DMS53 treated with DMSO at 0.1 percent for 48 hours (cell line): ENCODE measurements around the gene TTBK1.

ENCODE experiments used
- DNase-seq: peaks from one replicate; lab custom pipeline; 2025; ENCODE audit not compliant: unreplicated experiment; lab: John Stamatoyannopoulos, UW

Gene TTBK1

DNA sequence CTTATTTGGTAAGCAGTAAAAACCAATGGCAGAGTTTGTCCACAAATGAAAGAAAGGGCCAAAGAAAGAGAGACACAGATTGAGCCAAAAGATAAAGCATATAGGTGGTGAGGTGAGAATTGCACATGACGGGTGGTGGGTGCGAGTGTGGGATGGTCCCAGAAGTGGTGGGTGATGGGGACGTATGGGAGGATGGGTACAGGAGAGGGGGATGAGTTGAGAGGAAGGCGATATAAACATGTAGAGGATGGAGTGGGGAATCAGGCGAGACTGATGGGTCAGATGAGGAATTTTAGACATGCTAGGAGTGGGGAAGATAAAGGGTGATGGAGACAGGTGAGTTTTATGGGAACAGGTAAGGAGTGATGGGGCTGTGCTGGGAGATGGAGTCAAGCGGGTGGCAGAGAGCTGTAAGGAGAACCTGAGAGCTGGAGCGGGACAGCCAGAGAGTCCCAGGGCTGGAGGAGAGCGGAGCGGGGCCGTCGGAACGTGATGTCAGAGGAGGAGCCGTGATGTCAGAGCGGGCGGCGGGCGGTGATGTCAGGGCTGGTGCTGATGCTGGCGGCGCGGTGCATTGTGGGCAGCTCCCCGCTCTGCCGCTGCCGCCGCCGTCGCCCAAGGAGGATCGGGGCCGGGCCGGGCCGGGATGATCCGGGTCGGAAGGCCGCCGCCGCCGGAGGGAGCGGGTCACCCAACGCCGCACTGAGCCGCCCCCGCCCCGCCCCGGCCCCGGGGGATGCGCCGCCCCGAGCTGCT lies at the start of gene TTBK1:
Gene TTBK1, plus strand, starts transcription at position 574 of the 756 bp plus-strand sequence. CDS start 3,180 bp downstream, outside the sequence.
- DNase-seq: no peak

DNA sequence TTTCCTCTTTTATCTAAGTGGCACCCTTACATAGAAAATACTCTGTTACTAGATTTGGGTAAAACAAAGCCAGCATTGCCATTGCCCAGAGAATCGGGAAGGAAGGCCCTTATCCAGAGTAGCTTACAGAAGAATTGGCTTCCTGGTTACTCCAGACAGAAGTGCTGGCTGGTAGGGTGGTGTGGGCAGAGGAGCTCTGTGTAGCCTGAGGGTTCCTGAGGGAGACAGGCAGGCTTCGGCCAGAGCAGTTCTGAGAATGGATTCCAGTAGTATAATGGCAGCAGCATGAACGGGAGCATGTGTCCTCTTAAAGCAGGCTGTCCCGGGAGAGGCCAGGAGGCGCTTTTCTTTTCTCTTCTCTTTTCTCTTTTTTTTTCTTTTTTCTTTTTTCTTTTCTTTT lies 49.4 kb upstream of the TTBK1 start:
- DNase-seq: no peak

GRCh38 chr6:43196337-43196736 lies 46.9 kb upstream of the TTBK1 start:
- no peak for DNase-seq

GRCh38 chr6:43199912-43200311 lies 43.4 kb upstream of the TTBK1 start:
- no peak for DNase-seq

DNA sequence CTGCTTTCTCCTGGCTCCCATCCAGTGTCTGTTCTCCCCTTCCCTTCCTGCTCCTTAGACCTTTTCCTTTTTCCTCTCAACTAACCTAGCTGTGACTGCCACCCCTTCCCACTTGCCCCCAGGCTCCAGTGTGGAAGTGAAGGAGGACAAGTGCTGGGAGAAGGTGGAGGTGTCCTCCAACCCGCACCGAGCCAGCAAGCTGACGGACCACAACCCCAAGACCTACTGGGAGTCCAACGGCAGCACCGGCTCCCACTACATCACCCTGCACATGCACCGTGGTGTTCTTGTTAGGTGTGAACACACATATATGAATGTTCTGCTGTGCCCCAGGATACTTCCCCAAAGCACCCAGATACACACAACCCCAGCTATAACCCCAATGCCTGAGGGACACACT lies 42.7 kb upstream of the TTBK1 start:
- no peak for DNase-seq

DNA sequence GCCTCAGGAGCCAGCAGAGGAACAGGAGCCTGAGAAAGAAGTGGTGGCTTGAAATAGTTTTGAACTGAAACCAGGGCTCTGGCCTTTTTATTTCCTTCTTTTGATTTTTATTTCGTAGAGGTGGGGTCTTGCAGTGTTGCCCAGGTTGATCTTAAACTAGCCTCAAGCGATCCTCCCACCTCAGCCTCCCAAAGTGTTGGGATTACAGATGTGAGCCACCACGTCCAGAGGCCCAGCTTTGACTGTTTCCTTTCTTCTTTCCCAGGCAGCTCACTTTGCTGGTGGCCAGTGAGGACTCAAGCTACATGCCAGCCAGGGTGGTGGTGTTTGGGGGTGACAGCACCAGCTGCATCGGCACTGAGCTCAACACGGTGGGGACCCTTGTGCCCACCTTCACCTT lies 40.8 kb upstream of the TTBK1 start:
- no peak for DNase-seq

DNA sequence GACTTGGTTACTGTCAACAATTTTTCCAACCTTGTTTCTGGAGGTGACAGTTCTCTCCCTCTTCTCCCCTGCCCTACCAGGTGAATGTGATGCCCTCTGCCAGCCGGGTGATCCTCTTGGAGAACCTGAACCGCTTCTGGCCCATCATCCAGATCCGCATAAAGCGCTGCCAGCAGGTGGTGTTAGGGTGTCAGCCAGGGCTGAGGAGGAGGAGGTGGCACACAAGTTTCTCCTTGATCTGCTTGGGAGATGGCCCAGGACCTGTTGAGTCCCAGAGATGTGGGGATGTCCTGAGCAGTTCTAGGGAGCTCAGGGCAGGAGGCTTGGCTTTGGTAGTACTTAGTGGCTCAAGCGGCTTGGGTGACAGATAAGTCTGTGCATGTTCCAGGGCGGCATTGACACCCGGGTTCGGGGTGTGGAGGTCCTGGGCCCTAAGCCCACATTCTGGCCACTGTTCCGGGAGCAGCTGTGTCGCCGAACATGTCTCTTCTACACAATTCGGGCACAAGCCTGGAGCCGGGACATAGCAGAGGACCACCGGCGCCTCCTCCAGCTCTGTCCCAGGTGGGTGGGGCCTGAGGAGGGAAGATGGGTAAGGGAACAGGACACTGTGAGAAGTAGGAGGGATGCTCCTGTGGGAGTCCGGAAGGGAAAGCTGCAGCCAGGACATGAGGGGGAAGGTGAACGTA lies 40.1 kb upstream of the TTBK1 start:
- no peak for DNase-seq

DNA sequence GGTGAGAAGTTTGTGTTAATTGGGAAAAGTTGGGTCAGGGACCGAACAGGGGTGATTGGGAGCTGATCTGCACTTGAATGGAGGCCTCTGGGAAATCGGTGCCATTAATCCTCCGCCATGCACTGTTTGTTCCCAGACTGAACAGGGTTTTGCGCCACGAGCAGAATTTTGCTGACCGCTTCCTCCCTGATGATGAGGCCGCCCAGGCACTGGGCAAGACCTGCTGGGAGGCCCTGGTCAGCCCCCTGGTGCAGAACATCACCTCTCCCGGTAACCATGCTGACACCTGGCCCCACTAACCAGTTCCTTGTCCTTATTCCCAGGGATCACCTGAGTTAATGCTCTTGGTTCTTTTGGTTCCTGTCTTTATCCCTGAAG lies 39.6 kb upstream of the TTBK1 start:
- DNase-seq: no peak

- no peak for DNase-seq
Observed at GRCh38 chr6:43204271-43205105, 38.8 kb upstream of the TTBK1 start.

GRCh38 chr6:43205849-43206248 lies 37.4 kb upstream of the TTBK1 start:
- no peak for DNase-seq

DNA sequence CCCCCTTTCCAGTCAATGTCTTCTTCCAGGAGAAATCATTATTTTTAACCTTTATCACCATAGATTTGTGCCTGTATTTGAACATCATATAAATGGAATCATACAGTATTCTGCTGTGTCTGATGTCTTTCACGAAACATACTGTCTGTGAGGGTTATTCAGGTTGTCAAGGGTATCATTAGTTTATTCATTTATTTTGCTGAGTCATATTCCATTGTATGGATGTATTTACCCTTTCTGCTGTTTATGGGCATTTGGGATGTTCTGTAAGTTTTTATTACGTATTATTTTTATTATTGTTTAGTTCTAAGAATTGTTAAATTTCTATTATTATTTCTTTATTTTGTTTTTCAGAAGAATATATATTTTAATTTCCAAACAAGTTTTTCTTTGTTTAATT lies 36.0 kb upstream of the TTBK1 start:
- DNase-seq: peak; percentile 22

DNA sequence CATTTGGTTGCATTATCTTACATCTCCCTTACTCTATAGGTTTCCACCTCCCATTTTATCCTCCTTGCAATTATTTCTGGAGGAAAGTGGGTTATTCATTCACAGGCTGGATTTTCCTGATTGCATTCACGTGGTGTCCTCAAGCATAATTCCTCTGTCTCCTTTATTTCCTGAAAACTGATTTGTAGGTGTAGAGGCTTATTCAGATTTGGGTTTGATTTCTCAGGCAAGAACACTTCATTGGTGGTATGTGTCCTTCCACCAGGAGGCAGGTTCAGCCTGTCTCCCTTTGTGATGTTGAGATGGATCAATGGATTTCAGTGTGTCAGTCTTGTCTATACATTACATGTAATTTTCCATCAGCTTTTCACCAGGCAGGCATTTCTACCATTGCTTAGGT lies 31.3 kb upstream of the TTBK1 start:
- DNase-seq: no peak

GRCh38 chr6:43213431-43213830 lies 29.9 kb upstream of the TTBK1 start:
- DNase-seq: no peak

GRCh38 chr6:43215066-43215465 lies 28.2 kb upstream of the TTBK1 start:
- no peak for DNase-seq

GRCh38 chr6:43216200-43216599 lies 27.1 kb upstream of the TTBK1 start:
- no peak for DNase-seq

GRCh38 chr6:43217351-43217750 lies 25.9 kb upstream of the TTBK1 start:
- no peak for DNase-seq

- no peak for DNase-seq
Observed at GRCh38 chr6:43219119-43219518, 24.2 kb upstream of the TTBK1 start.

DNA sequence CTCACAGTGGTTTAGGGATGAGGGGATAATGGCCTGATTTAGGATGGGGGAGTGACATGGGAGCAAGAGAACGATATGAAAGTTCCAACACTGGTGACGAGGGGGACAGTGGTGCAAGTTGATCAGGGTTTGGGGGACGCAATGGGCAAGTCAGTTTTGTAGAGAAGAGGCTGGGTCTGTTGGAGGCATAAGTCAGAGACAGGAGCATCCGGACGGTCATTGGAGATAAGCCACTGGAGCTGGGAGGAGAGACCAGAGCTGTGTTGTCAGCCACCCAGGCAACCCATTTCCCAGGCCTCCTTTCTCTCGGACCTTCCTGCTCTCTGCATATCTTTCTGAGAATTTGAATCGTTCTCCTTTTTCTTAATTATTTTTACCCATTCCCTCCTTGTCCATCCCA lies 23.5 kb upstream of the TTBK1 start:
- no peak for DNase-seq

- DNase-seq: no peak
Observed at GRCh38 chr6:43220439-43220951, 22.8 kb upstream of the TTBK1 start.

DNA sequence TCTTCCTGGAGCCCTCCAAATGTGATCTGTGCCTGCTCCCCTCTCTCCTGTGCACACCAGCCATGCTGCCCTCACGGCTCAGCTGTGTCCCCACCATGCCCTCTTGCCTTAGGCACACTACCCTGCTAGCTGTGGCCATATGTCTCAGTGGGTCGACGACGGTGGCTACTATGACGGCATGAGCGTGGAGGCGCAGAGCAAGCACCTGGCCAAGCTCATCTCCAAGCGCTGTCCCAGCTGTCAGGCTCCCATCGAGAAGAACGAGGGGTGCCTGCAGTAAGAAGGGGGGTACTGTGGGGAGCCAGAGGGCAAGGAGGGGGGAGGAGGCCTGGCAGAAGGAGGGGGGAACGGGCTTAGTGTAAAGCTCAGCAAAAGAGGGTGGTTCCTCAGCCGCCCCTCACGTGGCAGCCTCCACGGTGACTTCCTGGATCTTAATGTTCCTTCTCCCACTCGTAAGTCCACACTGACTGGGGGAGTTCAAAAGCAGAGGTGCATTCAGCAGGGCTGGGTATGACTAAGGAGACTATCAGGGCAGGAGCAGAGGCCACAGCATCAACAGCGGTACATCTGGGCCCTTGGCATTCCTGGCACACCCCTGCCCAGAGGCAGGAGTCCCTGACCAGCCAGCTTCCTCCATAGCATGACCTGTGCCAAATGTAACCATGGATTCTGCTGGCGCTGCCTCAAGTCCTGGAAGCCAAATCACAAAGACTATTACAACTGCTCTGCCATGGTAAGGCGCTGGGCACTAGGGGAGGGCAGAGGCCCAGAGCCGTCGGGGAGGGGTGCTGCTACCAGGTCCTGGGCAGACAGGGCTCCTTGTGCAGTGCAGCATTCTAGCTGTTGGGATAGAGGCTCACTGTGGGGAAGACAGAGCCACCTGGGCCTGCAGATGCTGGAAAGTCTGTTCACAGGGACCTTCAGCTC lies 22.0 kb upstream of the TTBK1 start:
- DNase-seq: no peak
